ENCODE data around the gene NAV2.

NAV2 gene

GRCh38 chr11:19838994-19839768 is 126.5 kb downstream of the NAV2 start:
- no peak for FAIRE-seq

GRCh38 chr11:19840961-19841360 is 128.3 kb downstream of the NAV2 start:
- no peak for FAIRE-seq

- FAIRE-seq, result no peak
Measured at GRCh38 chr11:19842505-19842904, 129.9 kb downstream of the NAV2 start.

GRCh38 chr11:19843079-19843478 is 130.4 kb downstream of the NAV2 start:
- no peak for FAIRE-seq

GRCh38 chr11:19844012-19844411 is 131.4 kb downstream of the NAV2 start:
- FAIRE-seq, result no peak

GRCh38 chr11:19844806-19845205 is 132.2 kb downstream of the NAV2 start:
- FAIRE-seq, result no peak

GRCh38 chr11:19845626-19846025 is 133.0 kb downstream of the NAV2 start:
- FAIRE-seq, result no peak

GRCh38 chr11:19846654-19847305 is 134.1 kb downstream of the NAV2 start:
- FAIRE-seq, result no peak

- FAIRE-seq, result no peak
Measured at GRCh38 chr11:19848219-19848618, 135.6 kb downstream of the NAV2 start.

GRCh38 chr11:19849107-19849789 is 136.6 kb downstream of the NAV2 start:
- no peak for FAIRE-seq

GRCh38 chr11:19849947-19850593 is 137.4 kb downstream of the NAV2 start:
- no peak for FAIRE-seq

- no peak for FAIRE-seq
Measured at GRCh38 chr11:19852288-19852687, 139.7 kb downstream of the NAV2 start.

GRCh38 chr11:19853016-19853415 is 140.4 kb downstream of the NAV2 start:
- no peak for FAIRE-seq

GRCh38 chr11:19853920-19854319 is 141.3 kb downstream of the NAV2 start:
- FAIRE-seq, result no peak

- no peak for FAIRE-seq
Measured at GRCh38 chr11:19861171-19861570, 148.5 kb downstream of the NAV2 start.

GRCh38 chr11:19862091-19862490 is 149.5 kb downstream of the NAV2 start:
- no peak for FAIRE-seq

GRCh38 chr11:19864141-19865140 is 151.8 kb downstream of the NAV2 start:
- no peak for FAIRE-seq

- no peak for FAIRE-seq
Measured at GRCh38 chr11:19866037-19866436, 153.4 kb downstream of the NAV2 start.

GRCh38 chr11:19866521-19866920 is 153.9 kb downstream of the NAV2 start:
- no peak for FAIRE-seq

- no peak for FAIRE-seq
Measured at GRCh38 chr11:19867064-19867463, 154.4 kb downstream of the NAV2 start.

GRCh38 chr11:19868281-19868821 is 155.7 kb downstream of the NAV2 start:
- no peak for FAIRE-seq

- FAIRE-seq, result no peak
Measured at GRCh38 chr11:19868871-19869270, 156.2 kb downstream of the NAV2 start.
